Measurements from ENCODE around the gene TAGAP.

GRCh38 chr6:159004592-159004991, 40.2 kb downstream of the TAGAP start:
- no peak for TF ChIP-seq CTCF (IDR thresholded peaks at IDR 0.05; ENCODE audit: poor library complexity)
- no peak for TF ChIP-seq EZH2 (IDR thresholded peaks at IDR 0.05; ENCODE audit: borderline replicate concordance)
